Measurements from ENCODE around the gene PSMD11.

PSMD11 gene

GRCh38 chr17:32464374-32464773 lies 20.1 kb downstream of the PSMD11 start:
- DNase-seq (ENCODE audit: low spot score): no peak

GRCh38 chr17:32467949-32468348 lies 23.6 kb downstream of the PSMD11 start:
- DNase-seq (ENCODE audit: low spot score): no peak

- DNase-seq (ENCODE audit: low spot score): no peak
Measured at GRCh38 chr17:32470405-32471167, 26.3 kb downstream of the PSMD11 start.

GRCh38 chr17:32471652-32472051 lies 27.3 kb downstream of the PSMD11 start:
- no peak for DNase-seq (ENCODE audit: low spot score)

GRCh38 chr17:32475258-32475657 lies 30.9 kb downstream of the PSMD11 start:
- DNase-seq (ENCODE audit: low spot score): no peak

- DNase-seq (ENCODE audit: low spot score): no peak
Measured at GRCh38 chr17:32477220-32477619, 32.9 kb downstream of the PSMD11 start.

- no peak for DNase-seq (ENCODE audit: low spot score)
Measured at GRCh38 chr17:32479074-32479617, 34.8 kb downstream of the PSMD11 start.

GRCh38 chr17:32481193-32481592 lies 36.9 kb downstream of the PSMD11 start:
- DNase-seq (ENCODE audit: low spot score): no peak

GRCh38 chr17:32482568-32483320 lies 38.4 kb downstream of the PSMD11 start:
- no peak for DNase-seq (ENCODE audit: low spot score)

GRCh38 chr17:32483451-32484019 lies 39.2 kb downstream of the PSMD11 start:
- DNase-seq (ENCODE audit: low spot score): no peak

- DNase-seq (ENCODE audit: low spot score): no peak
Measured at GRCh38 chr17:32484041-32484461, 39.7 kb downstream of the PSMD11 start.

GRCh38 chr17:32484628-32485027 lies 40.3 kb downstream of the PSMD11 start:
- no peak for DNase-seq (ENCODE audit: low spot score)

- no peak for DNase-seq (ENCODE audit: low spot score)
Measured at GRCh38 chr17:32485261-32486110, 41.2 kb downstream of the PSMD11 start.

GRCh38 chr17:32486111-32486700 lies 41.9 kb downstream of the PSMD11 start:
- DNase-seq (ENCODE audit: low spot score): peak; percentile 84

- DNase-seq (ENCODE audit: low spot score): peak; percentile 67
Measured at GRCh38 chr17:32486701-32487472, 42.6 kb downstream of the PSMD11 start, which contains the start of gene CDK5R1. CDK5R1 (plus strand) TSS chr17:32486993; CDS start chr17:32487621, 628 bp downstream.

GRCh38 chr17:32487473-32488176 lies 43.3 kb downstream of the PSMD11 start:
- no peak for DNase-seq (ENCODE audit: low spot score)

- no peak for DNase-seq (ENCODE audit: low spot score)
Measured at GRCh38 chr17:32488177-32488542, 43.9 kb downstream of the PSMD11 start.

- no peak for DNase-seq (ENCODE audit: low spot score)
Measured at GRCh38 chr17:32488604-32489180, 44.4 kb downstream of the PSMD11 start.

- no peak for DNase-seq (ENCODE audit: low spot score)
Measured at GRCh38 chr17:32489320-32490100, 45.2 kb downstream of the PSMD11 start.
